H1 (cell line): ENCODE results near the gene HAGH.
"Not testable (repeated sequence)": the region's sequence is repeated elsewhere in the genome, so short reads cannot be mapped to it uniquely, and the experiment has no call there.

ENCODE experiments used
- ATF3 ChIP-seq: IDR thresholded peaks from 2 replicates; pipeline ENCODE4 v1.6.1; 2011; ENCODE audit warnings: low read depth, mild to moderate bottlenecking, low read length; ENCODE audit not compliant: insufficient read depth
- CREB1 ChIP-seq: IDR thresholded peaks from 2 replicates; pipeline ENCODE4 v1.6.1; 2012; ENCODE audit warnings: inconsistent platforms
- CTCF ChIP-seq, 3 experiments: IDR thresholded peaks; 1 replicate in 2 of 3; 2 replicates in 1 of 3; pipeline versions ENCODE4 v1.5.1 to v1.6.1; 2011; ENCODE audit warnings: low read length in 3 of 3, mild to moderate bottlenecking in 3 of 3, inconsistent platforms in 2 of 3, low read depth in 1 of 3, moderate library complexity in 1 of 3; ENCODE audit not compliant: insufficient read depth in 1 of 3; ENCODE audit errors: control extremely low read depth in 1 of 3
- EZH2 ChIP-seq: fragments of 200-600 bp; sonication (generic); IDR thresholded peaks from 2 replicates; pipeline ENCODE4 v1.7.1; 2012; ENCODE audit warnings: low read depth, mild to moderate bottlenecking, moderate library complexity, low read length, inconsistent platforms; ENCODE audit not compliant: severe bottlenecking
- GTF2F1 ChIP-seq: IDR thresholded peaks from 2 replicates; pipeline ENCODE4 v1.6.1; 2012; ENCODE audit warnings: low read depth, low read length, improper control_type of control experiment, borderline replicate concordance
- PHF8 ChIP-seq: fragments of 200-600 bp; sonication (generic); conservative IDR thresholded peaks from 2 replicates; pipeline ENCODE4 v1.7.1; 2012; ENCODE audit warnings: low read depth, mild to moderate bottlenecking, inconsistent platforms, low read length, moderate library complexity
- POLR2A ChIP-seq, 2 experiments: IDR thresholded peaks; 1 replicate in 1 of 2; 2 replicates in 1 of 2; pipeline ENCODE4 v1.6.1; 2011; ENCODE audit warnings: low read depth in 2 of 2, low read length in 2 of 2, mild to moderate bottlenecking in 2 of 2; ENCODE audit errors: control extremely low read depth in 1 of 2
- POLR2AphosphoS5 ChIP-seq: IDR thresholded peaks from 2 replicates; pipeline ENCODE4 v1.6.1; 2011; ENCODE audit warnings: low read depth, low read length
- RFX5 ChIP-seq: IDR thresholded peaks from 2 replicates; pipeline ENCODE4 v1.6.1; 2011; ENCODE audit warnings: low read depth, low read length, improper control_type of control experiment, borderline replicate concordance
- SP2 ChIP-seq: IDR thresholded peaks from 2 replicates; pipeline ENCODE4 v1.6.1; 2012; ENCODE audit warnings: mild to moderate bottlenecking, low read length, inconsistent platforms

- not testable (repeated sequence) for TF ChIP-seq CTCF (IDR thresholded peaks at IDR 0.05; ENCODE audit: control extremely low read depth in 1 of 3, insufficient read depth in 1 of 3, low read depth in 1 of 3, low read length in 3 of 3); SP2; POLR2AphosphoS5; CREB1; ATF3; POLR2A (IDR thresholded peaks at IDR 0.05; ENCODE audit: control extremely low read depth in 1 of 2, low read depth in 2 of 2, low read length in 2 of 2); RFX5; PHF8; GTF2F1; EZH2
These were observed 49.4 kb upstream of the HAGH start for GRCh38 chr16:1876066-1876465.
